Right atrium auricular region (tissue), 2 donors: ENCODE measurements around the gene SPG11. TPM values are rescaled to one million over a fixed set of nuclear protein-coding genes. Genes with fewer than 3 reads are reported as not detected.

Experiments
- DNase-seq: peaks from one replicate; pipeline ENCODE4 v3.0.0-alpha.2; 2019; ENCODE audit warnings: low spot score
- H3K27ac ChIP-seq, 2 donors: fragments of 200-600 bp; sonication (generic); 1 replicate in 1 of 2; 2 replicates in 1 of 2; pipeline ENCODE4 v1.5.1; 2016 to 2019
- H3K27me3 ChIP-seq, 2 donors: fragments of 200-600 bp; sonication (generic); one replicate each; pipeline versions ENCODE4 v1.5.1 to v1.6.0; 2017 to 2019
- H3K36me3 ChIP-seq: fragments of 200-600 bp; sonication (generic); one replicate; pipeline ENCODE4 v1.5.1; 2016
- H3K4me1 ChIP-seq, 2 donors: fragments of 200-600 bp; sonication (generic); one replicate each; pipeline versions ENCODE4 v1.5.1 to v1.6.0; 2017 to 2019
- H3K4me3 ChIP-seq, 2 donors: fragments of 200-600 bp; sonication (generic); 1 replicate in 1 of 2; 2 replicates in 1 of 2; pipeline ENCODE4 v1.5.1; 2017 to 2019; ENCODE audit warnings: mild to moderate bottlenecking in 1 of 2, moderate library complexity in 1 of 2
- H3K9me3 ChIP-seq, 2 donors: fragments of 200-600 bp; sonication (generic); one replicate each; pipeline ENCODE4 v1.5.1; 2019
- CTCF ChIP-seq, 2 donors: fragments of 200-600 bp; sonication (generic); IDR thresholded peaks; one replicate each; pipeline ENCODE4 v1.5.1; 2019; ENCODE audit warnings: antibody characterized with exemption in 2 of 2
- total RNA-seq, 2 donors: library from RNA; depleted of rRNA; stranded (reverse); fragments of >200 nt; gene quantifications; one replicate each; pipeline ENCODE4 v1.1.0, GENCODE V29; 2016

The SPG11 gene
- total RNA-seq, 2 donors from 2014 or later, result 34.2 to 40.1 TPM

DNA sequence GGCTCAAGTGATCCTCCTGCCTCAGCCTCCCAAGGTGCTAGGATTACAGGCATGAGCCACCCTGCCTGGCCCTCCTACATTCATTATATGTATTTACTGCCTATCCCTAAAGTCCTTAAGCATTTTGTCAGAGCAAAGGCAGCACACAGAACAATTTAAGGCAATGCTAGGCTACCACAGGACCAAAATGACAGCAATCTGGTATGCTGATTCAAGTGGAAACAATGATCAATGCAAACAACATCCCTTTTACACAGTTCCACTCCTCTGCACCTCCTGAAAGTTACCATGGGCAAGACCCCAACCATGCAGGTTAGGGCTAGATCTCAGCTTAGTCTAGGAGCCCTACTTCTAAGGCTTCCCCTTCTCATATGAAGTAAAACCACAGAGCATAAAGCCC, 40.3 kb downstream of the SPG11 start:
- Histone ChIP-seq H3K9me3 (no peaks in the 10 kb centered on the region), H3K4me1 (no peaks in the 10 kb centered on the region), H3K36me3 (peaks cover 84% of the 10 kb centered on the region), H3K27ac (no peak overlapping the region), H3K4me3 (no peak overlapping the region), H3K27me3 (no peaks in the 10 kb centered on the region)
- TF ChIP-seq CTCF (IDR thresholded peaks at IDR 0.05), result no peak
- no peak for DNase-seq

DNA sequence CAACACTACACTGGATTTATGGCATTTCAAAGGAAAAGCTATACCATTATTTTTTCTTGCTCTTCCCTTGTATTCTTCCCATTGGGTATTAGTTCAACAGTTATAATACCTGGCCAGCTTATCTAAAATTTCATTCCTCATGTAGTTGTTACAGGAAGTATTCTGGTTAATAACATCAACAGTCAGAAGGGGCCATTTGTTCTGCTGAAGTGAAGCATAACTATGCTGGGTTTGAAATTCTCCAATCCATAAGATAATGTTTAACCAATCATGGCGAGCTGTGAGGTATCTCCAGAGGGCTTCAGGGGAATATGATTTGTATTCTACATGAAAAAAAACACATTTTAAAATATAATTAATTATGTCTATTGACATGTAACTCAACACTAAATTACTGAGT, 43.4 kb downstream of the SPG11 start:
- peaks cover 83% of the 10 kb centered on the region for H3K36me3 ChIP-seq
- H3K4me1 ChIP-seq, result no peaks in the 10 kb centered on the region
- H3K9me3 ChIP-seq, result no peaks in the 10 kb centered on the region
- no peaks in the 10 kb centered on the region for H3K27me3 ChIP-seq
- H3K4me3 ChIP-seq, result no peak overlapping the region
- H3K27ac ChIP-seq, result no peak overlapping the region
- no peak for DNase-seq
- no peak for TF ChIP-seq CTCF (IDR thresholded peaks at IDR 0.05)

- H3K27ac ChIP-seq, result no peak overlapping the region
- no peaks in the 10 kb centered on the region for H3K27me3 ChIP-seq
- H3K4me1 ChIP-seq, result no peaks in the 10 kb centered on the region
- no peak overlapping the region for H3K4me3 ChIP-seq
- no peaks in the 10 kb centered on the region for H3K9me3 ChIP-seq
- H3K36me3 ChIP-seq, result peaks cover 84% of the 10 kb centered on the region
- DNase-seq, result no peak
- TF ChIP-seq CTCF (IDR thresholded peaks at IDR 0.05), result no peak
Observed at GRCh38 chr15:44616974-44617373, 46.5 kb downstream of the SPG11 start.

DNA sequence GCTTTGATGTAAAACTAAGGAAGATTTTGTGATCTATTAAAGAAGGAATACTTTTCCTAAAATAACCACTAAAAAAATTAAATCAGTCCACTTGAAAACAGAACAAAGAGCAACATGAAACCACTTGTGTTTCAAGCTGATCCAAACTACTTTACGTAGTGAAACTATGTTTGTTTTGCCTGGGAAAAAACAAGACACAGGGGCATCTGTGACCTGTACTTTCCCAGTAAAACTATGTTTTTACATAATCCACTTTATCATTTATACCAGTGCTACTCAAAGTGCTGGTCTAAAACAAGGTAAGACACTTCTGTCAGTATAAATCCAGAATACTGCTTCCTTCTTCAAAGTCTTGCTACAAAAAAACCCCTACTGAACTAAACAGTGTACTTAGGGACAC, 56.7 kb downstream of the SPG11 start:
- H3K4me3 ChIP-seq, result no peak overlapping the region
- H3K4me1 ChIP-seq, result no peaks in the 10 kb centered on the region
- DNase-seq, result no peak
- peaks cover 69% of the 10 kb centered on the region for H3K36me3 ChIP-seq
- no peaks in the 10 kb centered on the region for H3K27me3 ChIP-seq
- no peak overlapping the region for H3K27ac ChIP-seq
- TF ChIP-seq CTCF (IDR thresholded peaks at IDR 0.05), result no peak
- no peaks in the 10 kb centered on the region for H3K9me3 ChIP-seq

DNA sequence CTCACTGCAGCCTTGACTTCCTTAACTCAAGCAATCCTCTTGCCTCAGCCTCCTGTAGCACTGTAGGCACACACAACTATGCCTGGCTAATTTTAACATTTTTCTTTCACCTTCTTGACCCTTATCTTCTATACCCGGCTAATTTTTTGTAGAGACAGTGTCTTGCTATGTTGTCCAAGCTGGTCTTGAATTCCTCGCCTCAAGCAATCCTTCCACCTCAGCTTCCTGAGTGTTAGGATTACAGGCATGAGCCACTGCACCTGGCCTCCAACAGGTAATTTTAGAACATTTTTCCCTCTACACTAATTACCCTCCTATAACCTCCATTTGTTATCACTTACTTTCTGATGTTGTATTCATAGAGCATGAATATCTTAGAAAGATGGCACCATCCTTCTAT, 60.3 kb downstream of the SPG11 start:
- Histone ChIP-seq H3K36me3 (peaks cover 65% of the 10 kb centered on the region), H3K27me3 (no peaks in the 10 kb centered on the region), H3K4me3 (no peak overlapping the region), H3K9me3 (no peaks in the 10 kb centered on the region), H3K4me1 (no peaks in the 10 kb centered on the region), H3K27ac (no peak overlapping the region)
- no peak for TF ChIP-seq CTCF (IDR thresholded peaks at IDR 0.05)
- DNase-seq, result no peak

DNA sequence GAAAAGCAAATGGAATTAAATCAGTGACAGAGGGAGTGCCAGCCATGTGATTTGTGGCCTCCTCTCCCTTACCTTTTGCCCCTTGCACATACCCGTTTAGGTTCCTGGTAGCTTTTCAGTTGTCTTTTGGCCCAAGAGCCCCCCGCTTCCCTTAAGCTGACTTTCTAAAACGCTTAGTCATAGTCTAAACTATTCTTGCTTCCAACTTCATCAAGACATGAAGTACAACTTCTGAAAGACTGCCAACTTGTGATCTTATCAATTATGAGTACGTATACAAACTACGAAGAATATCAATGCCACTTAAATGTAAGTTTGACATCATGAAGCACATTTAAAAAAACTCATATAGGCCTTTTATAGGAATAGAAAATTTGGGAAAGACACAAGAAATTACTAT, 64.6 kb downstream of the SPG11 start:
- DNase-seq, result no peak
- Histone ChIP-seq H3K36me3 (peaks cover 70% of the 10 kb centered on the region), H3K4me3 (no peak overlapping the region), H3K9me3 (no peaks in the 10 kb centered on the region), H3K27me3 (no peaks in the 10 kb centered on the region), H3K27ac (no peak overlapping the region), H3K4me1 (no peaks in the 10 kb centered on the region)
- no peak for TF ChIP-seq CTCF (IDR thresholded peaks at IDR 0.05)
